Smooth muscle cell (in vitro differentiated cells): ENCODE measurements around the gene TMEM138. TPM values are rescaled to one million over a fixed set of nuclear protein-coding genes. Genes with fewer than 3 reads are reported as not detected.

ENCODE experiments used
- DNase-seq: peaks from one replicate; lab custom pipeline; 2025; ENCODE audit not compliant: unreplicated experiment; lab: John Stamatoyannopoulos, UW
- H2AFZ ChIP-seq: fragments of 200-600 bp; sonication (generic); 2 replicates; pipeline ENCODE4 v1.6.0; 2016; ENCODE audit warnings: antibody characterized with exemption, low read depth, mild to moderate bottlenecking
- H3F3A ChIP-seq: fragments of 200-600 bp; sonication (generic); 2 replicates; pipeline ENCODE4 v1.6.0; 2017; ENCODE audit warnings: antibody characterized with exemption, low read depth
- H3K27ac ChIP-seq: fragments of 200-600 bp; sonication (generic); 2 replicates; pipeline ENCODE4 v1.5.1; 2016; ENCODE audit warnings: low read depth, mild to moderate bottlenecking
- H3K27me3 ChIP-seq: fragments of 200-600 bp; sonication (generic); 2 replicates; pipeline ENCODE4 v1.6.1; 2016; ENCODE audit warnings: low read depth, mild to moderate bottlenecking
- H3K36me3 ChIP-seq: fragments of 200-600 bp; sonication (generic); 2 replicates; pipeline ENCODE4 v1.5.1; 2016; ENCODE audit warnings: low read depth
- H3K4me1 ChIP-seq: fragments of 200-600 bp; sonication (generic); 2 replicates; pipeline ENCODE4 v1.5.1; 2016; ENCODE audit warnings: low read depth
- H3K4me2 ChIP-seq: fragments of 200-600 bp; sonication (generic); 2 replicates; pipeline ENCODE4 v1.6.0; 2016; ENCODE audit warnings: mild to moderate bottlenecking
- H3K4me3 ChIP-seq: fragments of 200-600 bp; sonication (generic); 2 replicates; pipeline ENCODE4 v1.5.1; 2016; ENCODE audit warnings: mild to moderate bottlenecking
- H3K79me2 ChIP-seq: fragments of 200-600 bp; sonication (generic); 2 replicates; pipeline ENCODE4 v1.6.0; 2016; ENCODE audit warnings: low read depth, mild to moderate bottlenecking
- H3K9ac ChIP-seq: fragments of 200-600 bp; sonication (generic); 2 replicates; pipeline ENCODE4 v1.6.0; 2016; ENCODE audit warnings: low read depth
- H3K9me3 ChIP-seq: fragments of 200-600 bp; sonication (generic); replicated peaks from 2 replicates; pipeline ENCODE4 v1.5.1; 2016; ENCODE audit warnings: low read depth
- H4K20me1 ChIP-seq: fragments of 200-600 bp; sonication (generic); 2 replicates; pipeline ENCODE4 v1.6.0; 2016; ENCODE audit warnings: low read depth
- WGBS: methylation state at CpG from one replicate; pipeline ENCODE4 v1.1.7; 2016; ENCODE audit warnings: low lambda C conversion rate; 5-methylcytosine and 5-hydroxymethylcytosine counted together
- polyA plus RNA-seq: library from polyadenylated mRNA; unstranded; fragments of >200 nt; fragmentation: Nextera tagmentation; extraction: Ambion mirVana; gene quantifications from 2 replicates; pipeline ENCODE4 v1.2.1, GENCODE V29; 2016
- total RNA-seq: library from RNA; depleted of rRNA; stranded (reverse); fragments of >200 nt; gene quantifications from 2 replicates; pipeline ENCODE4 v1.2.3, GENCODE V29; 2014
- TF ChIP-seq, protein P1 (sequence below): fragments of 200-600 bp; sonication (generic); IDR thresholded peaks from 2 replicates; pipeline ENCODE4 v1.5.1; 2017; ENCODE audit warnings: borderline replicate concordance, mild to moderate bottlenecking, antibody characterized with exemption; ENCODE audit not compliant: insufficient read depth, poor library complexity, severe bottlenecking

TMEM138 gene
- total RNA-seq, result 34.6 and 44.2 TPM in 2 replicates
- 51.4 and 54.6 TPM in 2 replicates for polyA plus RNA-seq

- no peaks in the 10 kb centered on the region for H4K20me1 ChIP-seq
- peak within 1 kb of the TSS; percentile 96 for H3K27ac ChIP-seq
- H3K4me3 ChIP-seq, result peak within 1 kb of the TSS; percentile 75
- H3K9ac ChIP-seq, result peak within 1 kb of the TSS; percentile 95
- H3K79me2 ChIP-seq, result peaks cover 27% of the 10 kb centered on the region
- TF ChIP-seq, protein P1, sequence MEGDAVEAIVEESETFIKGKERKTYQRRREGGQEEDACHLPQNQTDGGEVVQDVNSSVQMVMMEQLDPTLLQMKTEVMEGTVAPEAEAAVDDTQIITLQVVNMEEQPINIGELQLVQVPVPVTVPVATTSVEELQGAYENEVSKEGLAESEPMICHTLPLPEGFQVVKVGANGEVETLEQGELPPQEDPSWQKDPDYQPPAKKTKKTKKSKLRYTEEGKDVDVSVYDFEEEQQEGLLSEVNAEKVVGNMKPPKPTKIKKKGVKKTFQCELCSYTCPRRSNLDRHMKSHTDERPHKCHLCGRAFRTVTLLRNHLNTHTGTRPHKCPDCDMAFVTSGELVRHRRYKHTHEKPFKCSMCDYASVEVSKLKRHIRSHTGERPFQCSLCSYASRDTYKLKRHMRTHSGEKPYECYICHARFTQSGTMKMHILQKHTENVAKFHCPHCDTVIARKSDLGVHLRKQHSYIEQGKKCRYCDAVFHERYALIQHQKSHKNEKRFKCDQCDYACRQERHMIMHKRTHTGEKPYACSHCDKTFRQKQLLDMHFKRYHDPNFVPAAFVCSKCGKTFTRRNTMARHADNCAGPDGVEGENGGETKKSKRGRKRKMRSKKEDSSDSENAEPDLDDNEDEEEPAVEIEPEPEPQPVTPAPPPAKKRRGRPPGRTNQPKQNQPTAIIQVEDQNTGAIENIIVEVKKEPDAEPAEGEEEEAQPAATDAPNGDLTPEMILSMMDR, result no peak
- WGBS, result under 1% methylated on average over 63 of the region's 63 CpGs
- H2AFZ ChIP-seq, result peak within 1 kb of the TSS; percentile 87
- H3K9me3 ChIP-seq, result no peaks in the 10 kb centered on the region
- H3K36me3 ChIP-seq, result no peaks in the 10 kb centered on the region
- no peaks in the 10 kb centered on the region for H3K27me3 ChIP-seq
- H3K4me1 ChIP-seq, result peaks cover 18% of the 10 kb centered on the region
- peak; percentile 91 for DNase-seq
- no peaks in the 10 kb centered on the region for H3F3A ChIP-seq
- H3K4me2 ChIP-seq, result peak within 1 kb of the TSS; percentile 90
These were observed at the start of gene TMEM138, which contains the start of gene CYB561A3 for GRCh38 chr11:61361741-61362541. TSS of gene TMEM138 (plus strand) at chr11:61362374. CDS start at chr11:61364391, 2,017 bp downstream. TSS of gene CYB561A3 (minus strand) at chr11:61361882. CDS start at chr11:61356713, 5,169 bp downstream.

- H3K27me3 ChIP-seq, result no peaks in the 10 kb centered on the region
These were observed 46.9 kb upstream of the TMEM138 start for GRCh38 chr11:61315260-61315659.

DNA sequence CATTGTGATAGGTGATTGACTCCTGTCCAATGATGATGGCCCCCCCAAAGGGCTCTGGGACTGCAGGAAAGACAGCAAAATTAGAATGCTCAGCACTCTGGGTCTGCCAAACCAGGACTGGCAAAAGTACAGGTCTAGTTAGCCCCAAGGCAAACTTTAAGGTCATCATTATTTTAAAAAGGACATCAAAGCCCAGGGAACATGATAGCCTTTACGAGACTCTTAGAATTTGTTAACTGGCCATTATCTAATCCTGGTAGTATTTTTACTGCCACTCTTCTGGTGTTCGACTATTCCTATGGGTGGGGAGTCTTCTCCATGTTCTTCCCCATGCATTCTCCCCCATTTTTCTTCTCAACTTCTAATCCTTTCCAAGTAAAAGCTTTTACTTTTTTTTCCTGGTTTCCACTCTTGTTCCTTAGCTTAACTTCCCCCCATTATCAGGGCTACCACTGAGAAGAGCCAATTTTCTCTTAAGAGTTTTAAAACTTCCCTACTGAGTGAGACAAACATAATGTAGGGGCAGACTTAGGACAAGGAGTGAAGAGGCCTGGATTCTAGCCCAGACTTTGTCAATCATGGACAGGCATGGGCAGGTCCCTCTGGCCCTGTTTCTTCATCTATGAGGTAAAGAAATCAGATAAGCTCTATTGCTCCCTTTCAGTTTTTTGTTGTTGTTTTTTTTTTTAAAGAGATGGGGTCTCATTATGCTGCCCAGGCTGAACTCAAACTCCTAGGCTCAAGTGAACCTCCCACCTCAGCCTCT is 36.3 kb upstream of the TMEM138 start:
- H3F3A ChIP-seq, result no peaks in the 10 kb centered on the region
- peaks cover 90% of the 10 kb centered on the region for H4K20me1 ChIP-seq
- H3K4me1 ChIP-seq, result no peaks in the 10 kb centered on the region
- 47% methylated on average over 2 of the region's 2 CpGs for WGBS
- no peak overlapping the region for H3K27ac ChIP-seq
- H2AFZ ChIP-seq, result no peak overlapping the region
- H3K9ac ChIP-seq, result no peak overlapping the region
- TF ChIP-seq, protein P1, result no peak
- no peak overlapping the region for H3K4me2 ChIP-seq
- H3K27me3 ChIP-seq, result no peaks in the 10 kb centered on the region
- no peak overlapping the region for H3K4me3 ChIP-seq
- peaks cover 39% of the 10 kb centered on the region for H3K36me3 ChIP-seq
- no peak for DNase-seq
- H3K79me2 ChIP-seq, result peaks cover 65% of the 10 kb centered on the region
- H3K9me3 ChIP-seq, result no peaks in the 10 kb centered on the region

More at GRCh38 chr11:61315260-61315659, 46.9 kb upstream of the TMEM138 start:
- DNase-seq, result no peak
- Histone ChIP-seq H2AFZ (no peak overlapping the region), H3K9me3 (no peaks in the 10 kb centered on the region), H3K4me3 (no peak overlapping the region), H3K9ac (no peak overlapping the region), H3K4me1 (no peaks in the 10 kb centered on the region), H4K20me1 (peaks cover 24% of the 10 kb centered on the region), H3F3A (no peaks in the 10 kb centered on the region), H3K79me2 (peaks cover 3% of the 10 kb centered on the region), H3K36me3 (peaks cover 44% of the 10 kb centered on the region), H3K27ac (no peak overlapping the region), H3K4me2 (no peak overlapping the region)
- TF ChIP-seq, protein P1, result no peak
- WGBS, result 89% methylated on average over 2 of the region's 2 CpGs
